GM20000 (cell line): Measurements from ENCODE around the gene FYTTD1.
"Not testable (repeated sequence)": the region's sequence is repeated elsewhere in the genome, so short reads cannot be mapped to it uniquely, and the experiment has no call there.

Source experiments
- DNase-seq: peaks from one replicate; pipeline ENCODE4 v3.0.0; 2012; ENCODE audit warnings: low spot score
- TF ChIP-seq, protein P1 (sequence below): IDR thresholded peaks from 2 replicates; pipeline ENCODE4 v1.5.1; 2012; ENCODE audit warnings: mild to moderate bottlenecking, control low read depth; ENCODE audit errors: extremely low read depth, missing control alignments

The FYTTD1 gene, protein sequence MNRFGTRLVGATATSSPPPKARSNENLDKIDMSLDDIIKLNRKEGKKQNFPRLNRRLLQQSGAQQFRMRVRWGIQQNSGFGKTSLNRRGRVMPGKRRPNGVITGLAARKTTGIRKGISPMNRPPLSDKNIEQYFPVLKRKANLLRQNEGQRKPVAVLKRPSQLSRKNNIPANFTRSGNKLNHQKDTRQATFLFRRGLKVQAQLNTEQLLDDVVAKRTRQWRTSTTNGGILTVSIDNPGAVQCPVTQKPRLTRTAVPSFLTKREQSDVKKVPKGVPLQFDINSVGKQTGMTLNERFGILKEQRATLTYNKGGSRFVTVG

DNA sequence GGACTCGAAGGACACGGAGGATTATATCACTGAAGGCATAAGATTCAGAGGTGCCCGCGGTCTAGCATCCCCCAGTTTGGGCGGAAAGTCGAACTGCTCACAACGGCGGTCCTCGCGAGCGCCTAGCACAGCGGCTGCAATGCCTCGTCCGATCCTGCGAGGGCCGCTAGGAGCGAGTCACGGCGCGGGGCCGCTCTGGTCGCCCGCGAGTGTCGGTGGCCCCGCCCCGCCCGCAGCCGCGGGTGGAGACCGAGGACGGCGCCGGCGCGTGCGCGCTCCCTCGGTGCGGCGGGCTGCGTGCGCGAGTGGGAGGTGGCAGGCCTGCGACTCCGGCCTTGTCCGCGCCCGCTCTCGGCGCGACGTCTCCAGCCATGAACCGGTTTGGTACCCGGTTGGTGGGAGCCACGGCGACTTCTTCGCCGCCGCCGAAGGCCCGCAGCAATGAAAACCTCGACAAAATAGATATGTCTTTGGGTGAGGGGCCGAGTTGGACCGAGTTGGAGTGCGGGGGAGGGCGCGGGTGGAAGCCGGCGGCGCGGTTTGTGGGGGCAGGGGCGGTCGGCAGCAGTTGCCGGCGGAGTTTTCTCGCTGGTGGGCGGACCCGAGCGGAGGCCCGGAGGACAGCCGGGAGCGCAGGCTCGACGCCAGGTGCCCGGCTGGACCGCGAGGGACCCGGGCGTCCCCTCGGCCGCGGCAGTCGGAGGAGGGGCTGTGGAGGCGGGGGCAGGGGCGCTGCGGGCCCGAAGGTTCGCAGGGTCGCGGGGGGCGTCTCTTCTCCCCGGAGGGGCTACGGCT is at the start of gene FYTTD1:
Gene FYTTD1, plus strand, starts transcription at position 283 of the 795 bp plus-strand sequence. Its CDS starts 89 bp downstream, at position 372.
- peak; percentile 96 for DNase-seq
- TF ChIP-seq, protein P1, sequence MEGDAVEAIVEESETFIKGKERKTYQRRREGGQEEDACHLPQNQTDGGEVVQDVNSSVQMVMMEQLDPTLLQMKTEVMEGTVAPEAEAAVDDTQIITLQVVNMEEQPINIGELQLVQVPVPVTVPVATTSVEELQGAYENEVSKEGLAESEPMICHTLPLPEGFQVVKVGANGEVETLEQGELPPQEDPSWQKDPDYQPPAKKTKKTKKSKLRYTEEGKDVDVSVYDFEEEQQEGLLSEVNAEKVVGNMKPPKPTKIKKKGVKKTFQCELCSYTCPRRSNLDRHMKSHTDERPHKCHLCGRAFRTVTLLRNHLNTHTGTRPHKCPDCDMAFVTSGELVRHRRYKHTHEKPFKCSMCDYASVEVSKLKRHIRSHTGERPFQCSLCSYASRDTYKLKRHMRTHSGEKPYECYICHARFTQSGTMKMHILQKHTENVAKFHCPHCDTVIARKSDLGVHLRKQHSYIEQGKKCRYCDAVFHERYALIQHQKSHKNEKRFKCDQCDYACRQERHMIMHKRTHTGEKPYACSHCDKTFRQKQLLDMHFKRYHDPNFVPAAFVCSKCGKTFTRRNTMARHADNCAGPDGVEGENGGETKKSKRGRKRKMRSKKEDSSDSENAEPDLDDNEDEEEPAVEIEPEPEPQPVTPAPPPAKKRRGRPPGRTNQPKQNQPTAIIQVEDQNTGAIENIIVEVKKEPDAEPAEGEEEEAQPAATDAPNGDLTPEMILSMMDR = peak; percentile 35

DNA sequence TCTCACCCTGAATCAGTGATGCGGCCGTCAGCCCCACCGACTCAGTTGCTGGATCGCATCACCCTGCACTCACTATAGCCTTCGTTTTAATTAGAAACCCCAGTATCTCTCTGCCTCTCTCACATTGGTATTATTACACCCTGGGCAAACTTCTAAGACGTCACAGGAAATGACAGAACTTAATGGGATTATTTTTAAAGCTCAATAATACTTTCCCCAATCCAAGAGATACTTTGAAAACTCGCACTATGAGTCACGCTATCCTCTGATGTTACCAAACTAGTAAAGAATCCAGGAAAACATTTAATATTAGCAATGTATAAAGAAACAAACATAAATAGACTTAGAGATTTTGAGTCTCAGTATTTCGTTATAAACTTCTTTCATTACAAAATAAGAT is 49.6 kb upstream of the FYTTD1 start:
- no peak for DNase-seq
- TF ChIP-seq, protein P1 = no peak

DNA sequence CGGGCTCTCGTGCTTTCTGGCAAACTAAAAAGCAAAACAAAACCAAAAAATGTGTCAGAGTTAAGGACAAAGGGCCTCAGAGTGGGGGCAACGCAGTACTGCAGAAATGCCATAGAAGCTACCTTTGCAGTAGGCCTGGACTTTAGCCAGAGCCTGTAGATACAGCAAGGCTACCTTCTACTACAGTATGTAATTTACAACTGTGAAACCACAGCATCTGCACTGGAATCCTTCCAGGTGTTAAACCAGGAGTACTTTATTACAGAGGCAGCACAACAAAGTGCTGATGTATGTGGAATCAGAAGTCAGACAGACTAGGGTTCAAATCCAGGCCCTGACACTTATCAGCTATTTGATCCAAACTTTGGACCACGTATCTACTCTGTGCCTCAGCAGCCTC is 47.8 kb upstream of the FYTTD1 start:
- DNase-seq = no peak
- TF ChIP-seq, protein P1 = no peak

DNA sequence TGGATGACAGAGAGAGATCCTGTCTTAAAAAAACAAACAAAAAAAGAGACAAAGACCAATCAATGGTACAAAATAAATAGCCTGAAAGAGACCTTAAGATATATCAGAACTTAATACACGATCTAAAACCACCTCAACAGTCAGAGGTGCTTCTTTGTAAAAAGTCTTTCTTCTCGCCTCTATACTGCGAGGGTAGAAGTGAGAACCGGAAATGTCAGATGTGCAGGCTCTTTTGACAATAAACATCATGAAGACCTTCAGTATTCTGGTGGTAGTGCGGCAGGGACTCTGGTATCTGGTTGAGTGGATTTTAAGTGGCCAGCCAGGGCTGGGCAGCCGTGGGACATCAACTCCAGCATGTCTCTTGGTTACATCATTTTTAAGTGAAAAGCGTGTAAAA is 43.0 kb upstream of the FYTTD1 start:
- TF ChIP-seq, protein P1 = no peak
- no peak for DNase-seq

DNA sequence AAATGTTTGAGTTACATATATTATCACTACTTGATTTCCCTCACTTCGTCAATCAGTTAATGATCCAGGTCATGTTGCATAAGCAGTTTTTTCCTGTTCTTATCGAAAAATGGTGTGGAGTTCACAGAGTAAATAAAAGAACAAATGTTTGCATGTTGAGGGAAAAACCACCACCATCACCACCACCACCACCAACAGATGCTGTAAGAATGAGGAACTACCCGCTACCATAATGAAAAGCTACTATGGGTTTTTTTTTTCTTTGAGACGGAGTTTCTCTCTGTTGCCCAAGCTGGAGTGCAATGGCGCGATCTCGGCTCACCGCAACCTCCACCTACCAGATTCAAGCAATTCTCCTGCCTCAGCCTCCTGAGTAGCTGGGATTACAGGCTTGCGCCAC is 40.5 kb upstream of the FYTTD1 start:
- DNase-seq = no peak
- TF ChIP-seq, protein P1 = no peak

DNA sequence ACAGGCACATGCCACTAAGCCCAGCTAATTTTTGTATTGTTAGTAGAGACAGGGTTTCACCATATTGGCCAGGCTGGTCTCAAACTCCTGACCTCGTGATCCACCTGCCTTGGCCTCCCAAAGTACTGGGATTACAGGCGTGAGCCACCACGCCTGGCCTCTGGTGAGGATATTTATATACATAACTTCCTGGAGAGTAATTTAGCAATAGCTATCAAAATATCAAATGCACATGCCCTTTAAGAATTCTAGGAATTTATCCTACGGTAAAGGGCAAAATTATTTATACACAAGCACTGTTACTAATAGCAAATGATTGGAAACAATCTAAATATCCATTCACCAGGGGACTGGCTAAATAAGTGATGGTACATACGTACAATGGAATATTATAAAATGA is 38.7 kb upstream of the FYTTD1 start:
- DNase-seq = not testable (repeated sequence)

DNA sequence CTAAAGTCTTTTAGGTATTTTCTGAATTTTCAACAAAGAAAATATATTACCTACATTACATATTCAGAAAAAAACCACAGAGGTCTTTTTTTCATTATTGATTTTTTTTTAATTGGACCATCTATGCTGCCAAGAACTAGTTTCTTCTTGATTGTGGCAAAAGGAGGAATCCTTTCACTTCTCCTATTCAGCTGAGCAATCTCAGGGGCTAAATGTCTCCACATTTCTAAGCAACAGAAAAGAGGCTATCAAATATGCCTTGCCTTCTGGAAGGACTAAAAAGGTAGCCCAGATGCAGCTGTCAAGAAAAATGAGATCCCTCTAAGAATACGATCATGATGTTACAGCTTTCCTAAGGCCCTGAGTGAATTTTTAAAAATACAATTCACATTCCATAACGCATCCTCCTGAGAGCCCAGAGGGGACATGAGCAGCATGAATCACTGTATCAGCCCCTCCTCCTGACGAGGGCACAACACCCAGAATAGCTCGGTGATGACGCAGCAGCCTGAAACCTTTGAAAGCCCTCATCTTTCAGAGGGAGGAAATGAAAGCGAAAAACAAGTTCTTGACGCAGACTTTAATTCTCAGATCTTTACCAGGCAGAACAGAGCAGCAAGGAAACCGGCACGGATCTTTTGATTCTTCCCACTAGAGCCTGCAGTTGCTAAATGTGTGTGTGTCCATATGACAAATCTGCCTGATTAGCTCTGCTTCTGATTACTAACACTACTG is 37.5 kb upstream of the FYTTD1 start:
- TF ChIP-seq, protein P1 = no peak
- DNase-seq = peak; percentile 72
